PC-3 (cell line): Measurements from ENCODE around the gene BRF1. TPM values are rescaled to one million over a fixed set of nuclear protein-coding genes. Genes with fewer than 3 reads are reported as not detected.

Experiments used
- ATAC-seq: fragments of 200-7000 bp; cut with Tn5 transposase; 2 replicates; pipeline ENCODE4 v1.9.1; 2020; ENCODE audit warnings: mild to moderate bottlenecking, moderate library complexity
- BruUV-seq: library from RNA; stranded (reverse); fragments of 400-500 nt; replicated peaks from 2 replicates; lab custom pipeline; 2021; lab: Mats Ljungman, UMichigan
- CTCF ChIA-PET: fragments of 300-600 bp; sonication (Branson Sonifier 250); formaldehyde crosslinking; loops from one replicate; lab custom pipeline; 2022; ENCODE audit warnings: antibody characterized with exemption; lab: Charles Lee
- POLR2A ChIA-PET: fragments of 300-600 bp; sonication (Branson Sonifier 250); formaldehyde crosslinking; loops from one replicate; lab custom pipeline; 2022; ENCODE audit warnings: antibody characterized with exemption; ENCODE audit not compliant: unreplicated experiment; lab: Charles Lee
- DNase-seq: peaks from one replicate; pipeline ENCODE4 v3.0.0-alpha.2; 2015
- H2AFZ ChIP-seq: fragments of 300-600 bp; sonication (generic); 2 replicates; pipeline ENCODE4 v1.6.0; 2016; ENCODE audit warnings: antibody characterized with exemption, low read length
- H3F3A ChIP-seq: fragments of 300-600 bp; sonication (generic); one replicate; pipeline ENCODE4 v1.6.0; 2017; ENCODE audit warnings: antibody characterized with exemption, low read length, control low read depth, mild to moderate bottlenecking; ENCODE audit not compliant: unreplicated experiment
- H3K27ac ChIP-seq: fragments of 300-600 bp; sonication (generic); 2 replicates; pipeline ENCODE4 v1.5.1; 2016; ENCODE audit warnings: mild to moderate bottlenecking, low read length
- H3K27me3 ChIP-seq: fragments of 300-600 bp; sonication (generic); 2 replicates; pipeline ENCODE4 v1.6.1; 2016; ENCODE audit warnings: low read length, mixed read lengths
- H3K36me3 ChIP-seq: fragments of 300-600 bp; sonication (generic); 2 replicates; pipeline ENCODE4 v1.6.1; 2016; ENCODE audit warnings: low read depth, mixed run types, low read length, mixed read lengths
- H3K4me1 ChIP-seq: fragments of 300-600 bp; sonication (generic); 2 replicates; pipeline ENCODE4 v1.5.1; 2016; ENCODE audit warnings: low read length; ENCODE audit not compliant: insufficient read depth
- H3K4me2 ChIP-seq: fragments of 300-600 bp; sonication (generic); 2 replicates; pipeline ENCODE4 v1.6.0; 2016; ENCODE audit warnings: low read length
- H3K4me3 ChIP-seq: fragments of 300-600 bp; sonication (generic); 2 replicates; pipeline ENCODE4 v1.5.1; 2016; ENCODE audit warnings: mild to moderate bottlenecking, low read length, mixed read lengths
- H3K79me2 ChIP-seq: fragments of 300-600 bp; sonication (generic); 2 replicates; pipeline ENCODE4 v1.6.1; 2017; ENCODE audit warnings: low read length, mixed read lengths
- H3K9ac ChIP-seq: fragments of 300-600 bp; sonication (generic); 2 replicates; pipeline ENCODE4 v1.6.0; 2016; ENCODE audit warnings: mild to moderate bottlenecking, low read length
- H3K9me2 ChIP-seq: fragments of 300-600 bp; sonication (generic); replicated peaks from 2 replicates; pipeline ENCODE4 v1.6.1; 2016; ENCODE audit warnings: mixed run types, low read length, mixed read lengths
- H3K9me3 ChIP-seq: fragments of 300-600 bp; sonication (generic); 2 replicates; pipeline ENCODE4 v1.6.1; 2016; ENCODE audit warnings: low read length, mixed read lengths
- H4K20me1 ChIP-seq: fragments of 300-600 bp; sonication (generic); 2 replicates; pipeline ENCODE4 v1.6.1; 2016; ENCODE audit warnings: low read length, mixed read lengths
- CTCF ChIP-seq: fragments of 300-600 bp; sonication (generic); conservative IDR thresholded peaks from 2 replicates; pipeline ENCODE4 v1.5.1; 2017; ENCODE audit warnings: antibody characterized with exemption, low read depth, mild to moderate bottlenecking, low read length
- EZH2 ChIP-seq: fragments of 300-600 bp; sonication (generic); IDR thresholded peaks from one replicate; pipeline ENCODE4 v1.6.1; 2017; ENCODE audit warnings: antibody characterized with exemption, mild to moderate bottlenecking, low read length; ENCODE audit not compliant: unreplicated experiment
- EZH2phosphoT487 ChIP-seq: fragments of 300-600 bp; sonication (generic); IDR thresholded peaks from 2 replicates; pipeline ENCODE4 v1.6.1; 2018; ENCODE audit warnings: mild to moderate bottlenecking, antibody characterized with exemption, low read length, borderline replicate concordance
- intact Hi-C: fragments of 100-400 bp; cut with micrococcal nuclease; formaldehyde crosslinking; loops from 2 replicates; pipeline ENCODE4 v1.9.0; 2023
- total RNA-seq: library from RNA; depleted of rRNA; stranded (reverse); fragments of >200 nt; gene quantifications from 2 replicates; pipeline ENCODE4 v1.2.3, GENCODE V29; 2014

BRF1 gene
- total RNA-seq, 1 experiment from 2014 or later, result 55.8 TPM

- Histone ChIP-seq H3K36me3 (no peaks in the 10 kb centered on the region), H3K4me2 (no peak overlapping the region), H3K4me3 (no peak overlapping the region), H3K27ac (no peak overlapping the region), H3F3A (no peaks in the 10 kb centered on the region), H3K9me3 (no peaks in the 10 kb centered on the region), H3K4me1 (no peaks in the 10 kb centered on the region), H3K9ac (no peak overlapping the region), H3K27me3 (no peaks in the 10 kb centered on the region), H3K9me2 (no peaks in the 10 kb centered on the region), H3K79me2 (0 out of 2 replicates have a peak, but pooled peaks cover 5% of the 10 kb centered on the region), H2AFZ (no peak overlapping the region), H4K20me1 (no peaks in the 10 kb centered on the region)
- CTCF ChIA-PET, result no interaction called here
- no peak for TF ChIP-seq EZH2
- no peak for TF ChIP-seq CTCF
- no peak for TF ChIP-seq EZH2phosphoT487
- DNase-seq (no peak), ATAC-seq (no peak)
- POLR2A ChIA-PET, result no interaction called here
- intact Hi-C loops, result no loop called here
- no TSS peak for BruUV-seq
Measured at GRCh38 chr14:105346876-105347586, 46.2 kb upstream of the BRF1 start.

GRCh38 chr14:105346200-105346533 lies 45.4 kb upstream of the BRF1 start:
- no peak overlapping the region for H3K4me3 ChIP-seq
- H3K79me2 ChIP-seq, result 0 out of 2 replicates have a peak, but pooled peaks cover 5% of the 10 kb centered on the region
- H4K20me1 ChIP-seq, result no peaks in the 10 kb centered on the region
- no peaks in the 10 kb centered on the region for H3K9me3 ChIP-seq
- H3K27ac ChIP-seq, result no peak overlapping the region
- H3K36me3 ChIP-seq, result no peaks in the 10 kb centered on the region
- TF ChIP-seq EZH2phosphoT487 (no peak), EZH2 (no peak), CTCF (no peak)
- H2AFZ ChIP-seq, result no peak overlapping the region
- POLR2A ChIA-PET, result no interaction called here
- ATAC-seq, result no peak
- intact Hi-C loops, result no loop called here
- H3F3A ChIP-seq, result no peaks in the 10 kb centered on the region
- no peak overlapping the region for H3K4me2 ChIP-seq
- no peaks in the 10 kb centered on the region for H3K4me1 ChIP-seq
- DNase-seq, result no peak
- H3K9ac ChIP-seq, result no peak overlapping the region
- no peaks in the 10 kb centered on the region for H3K9me2 ChIP-seq
- no TSS peak for BruUV-seq
- H3K27me3 ChIP-seq, result no peaks in the 10 kb centered on the region
- CTCF ChIA-PET, result no interaction called here

GRCh38 chr14:105343194-105343593 lies 42.4 kb upstream of the BRF1 start:
- no peaks in the 10 kb centered on the region for H3K4me1 ChIP-seq
- no peaks in the 10 kb centered on the region for H3K27me3 ChIP-seq
- no peaks in the 10 kb centered on the region for H3F3A ChIP-seq
- no peaks in the 10 kb centered on the region for H3K36me3 ChIP-seq
- no peak overlapping the region for H3K27ac ChIP-seq
- intact Hi-C loops, result no loop called here
- TF ChIP-seq CTCF (no peak), EZH2 (no peak), EZH2phosphoT487 (no peak)
- H3K4me2 ChIP-seq, result no peak overlapping the region
- H3K9ac ChIP-seq, result no peak overlapping the region
- ATAC-seq (no peak), DNase-seq (no peak)
- ChIA-PET CTCF (no interaction called here), POLR2A (no interaction called here)
- H3K9me3 ChIP-seq, result no peaks in the 10 kb centered on the region
- no peak overlapping the region for H3K4me3 ChIP-seq
- H3K9me2 ChIP-seq, result no peaks in the 10 kb centered on the region
- H4K20me1 ChIP-seq, result no peaks in the 10 kb centered on the region
- BruUV-seq, result no TSS peak
- no peak overlapping the region for H2AFZ ChIP-seq
- 0 out of 2 replicates have a peak, but pooled peaks cover 5% of the 10 kb centered on the region for H3K79me2 ChIP-seq
